ENCODE results near the gene IFITM5.
"Not testable (repeated sequence)": the region's sequence is repeated elsewhere in the genome, so short reads cannot be mapped to it uniquely, and the experiment has no call there.

DNA sequence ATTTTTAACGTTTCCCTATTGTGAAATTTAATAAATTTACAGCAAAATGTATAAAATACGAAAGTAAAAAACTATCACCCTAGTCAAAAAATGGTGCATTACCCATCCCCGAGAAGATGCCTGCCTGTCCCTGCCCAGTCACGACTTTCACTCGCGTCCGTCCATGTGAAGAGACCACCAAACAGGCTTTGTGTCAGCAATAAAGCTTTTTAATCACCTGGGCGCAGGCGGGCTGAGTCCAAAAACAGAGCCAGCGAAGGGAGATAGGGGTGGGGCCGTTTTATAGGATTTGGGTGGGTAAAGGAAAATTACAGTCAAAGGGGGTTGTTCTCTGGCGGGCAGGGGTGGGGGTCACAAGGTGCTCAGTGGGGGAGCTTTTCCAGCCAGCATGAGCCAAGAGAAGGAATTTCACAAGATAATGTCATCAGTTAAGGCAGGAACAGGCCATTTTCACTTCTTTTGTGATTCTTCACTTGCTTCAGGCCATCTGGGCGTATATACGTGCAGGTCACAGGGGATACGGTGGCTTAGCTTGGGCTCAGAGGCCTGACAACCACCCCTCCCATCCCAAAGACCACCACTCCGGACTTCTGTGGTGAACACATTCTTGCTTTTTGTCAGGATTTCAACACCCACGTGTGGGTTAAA is 34.4 kb upstream of the IFITM5 start:
- TF ChIP-seq POLR2AphosphoS5 (IDR thresholded peaks at IDR 0.05; ENCODE audit: low read depth, low read length); SIN3A (IDR thresholded peaks at IDR 0.05; ENCODE audit: borderline replicate concordance, insufficient read depth, low read depth, low read length): not testable (repeated sequence)
- TF ChIP-seq, protein P1, sequence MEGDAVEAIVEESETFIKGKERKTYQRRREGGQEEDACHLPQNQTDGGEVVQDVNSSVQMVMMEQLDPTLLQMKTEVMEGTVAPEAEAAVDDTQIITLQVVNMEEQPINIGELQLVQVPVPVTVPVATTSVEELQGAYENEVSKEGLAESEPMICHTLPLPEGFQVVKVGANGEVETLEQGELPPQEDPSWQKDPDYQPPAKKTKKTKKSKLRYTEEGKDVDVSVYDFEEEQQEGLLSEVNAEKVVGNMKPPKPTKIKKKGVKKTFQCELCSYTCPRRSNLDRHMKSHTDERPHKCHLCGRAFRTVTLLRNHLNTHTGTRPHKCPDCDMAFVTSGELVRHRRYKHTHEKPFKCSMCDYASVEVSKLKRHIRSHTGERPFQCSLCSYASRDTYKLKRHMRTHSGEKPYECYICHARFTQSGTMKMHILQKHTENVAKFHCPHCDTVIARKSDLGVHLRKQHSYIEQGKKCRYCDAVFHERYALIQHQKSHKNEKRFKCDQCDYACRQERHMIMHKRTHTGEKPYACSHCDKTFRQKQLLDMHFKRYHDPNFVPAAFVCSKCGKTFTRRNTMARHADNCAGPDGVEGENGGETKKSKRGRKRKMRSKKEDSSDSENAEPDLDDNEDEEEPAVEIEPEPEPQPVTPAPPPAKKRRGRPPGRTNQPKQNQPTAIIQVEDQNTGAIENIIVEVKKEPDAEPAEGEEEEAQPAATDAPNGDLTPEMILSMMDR (IDR thresholded peaks at IDR 0.05), result not testable (repeated sequence)
- TF ChIP-seq, protein P2, sequence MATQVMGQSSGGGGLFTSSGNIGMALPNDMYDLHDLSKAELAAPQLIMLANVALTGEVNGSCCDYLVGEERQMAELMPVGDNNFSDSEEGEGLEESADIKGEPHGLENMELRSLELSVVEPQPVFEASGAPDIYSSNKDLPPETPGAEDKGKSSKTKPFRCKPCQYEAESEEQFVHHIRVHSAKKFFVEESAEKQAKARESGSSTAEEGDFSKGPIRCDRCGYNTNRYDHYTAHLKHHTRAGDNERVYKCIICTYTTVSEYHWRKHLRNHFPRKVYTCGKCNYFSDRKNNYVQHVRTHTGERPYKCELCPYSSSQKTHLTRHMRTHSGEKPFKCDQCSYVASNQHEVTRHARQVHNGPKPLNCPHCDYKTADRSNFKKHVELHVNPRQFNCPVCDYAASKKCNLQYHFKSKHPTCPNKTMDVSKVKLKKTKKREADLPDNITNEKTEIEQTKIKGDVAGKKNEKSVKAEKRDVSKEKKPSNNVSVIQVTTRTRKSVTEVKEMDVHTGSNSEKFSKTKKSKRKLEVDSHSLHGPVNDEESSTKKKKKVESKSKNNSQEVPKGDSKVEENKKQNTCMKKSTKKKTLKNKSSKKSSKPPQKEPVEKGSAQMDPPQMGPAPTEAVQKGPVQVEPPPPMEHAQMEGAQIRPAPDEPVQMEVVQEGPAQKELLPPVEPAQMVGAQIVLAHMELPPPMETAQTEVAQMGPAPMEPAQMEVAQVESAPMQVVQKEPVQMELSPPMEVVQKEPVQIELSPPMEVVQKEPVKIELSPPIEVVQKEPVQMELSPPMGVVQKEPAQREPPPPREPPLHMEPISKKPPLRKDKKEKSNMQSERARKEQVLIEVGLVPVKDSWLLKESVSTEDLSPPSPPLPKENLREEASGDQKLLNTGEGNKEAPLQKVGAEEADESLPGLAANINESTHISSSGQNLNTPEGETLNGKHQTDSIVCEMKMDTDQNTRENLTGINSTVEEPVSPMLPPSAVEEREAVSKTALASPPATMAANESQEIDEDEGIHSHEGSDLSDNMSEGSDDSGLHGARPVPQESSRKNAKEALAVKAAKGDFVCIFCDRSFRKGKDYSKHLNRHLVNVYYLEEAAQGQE (IDR thresholded peaks at IDR 0.05; ENCODE audit: insufficient read depth in 1 of 2, low read depth in 2 of 2, low read length in 1 of 2), result not testable (repeated sequence)
